A172 (cell line): ENCODE data around the gene MAFF. TPM values are rescaled to one million over a fixed set of nuclear protein-coding genes. Genes with fewer than 3 reads are reported as not detected.
"Not testable (repeated sequence)": the region's sequence is repeated elsewhere in the genome, so short reads cannot be mapped to it uniquely, and the experiment has no call there.

ENCODE experiments used
- DNase-seq: peaks from one replicate; pipeline ENCODE4 v3.0.0-alpha.2; 2015; ENCODE audit warnings: low spot score
- total RNA-seq: library from RNA; depleted of rRNA; stranded (reverse); fragments of >200 nt; shearing (Covaris generic); gene quantifications from 2 replicates; pipeline ENCODE4 v1.2.3, GENCODE V29; 2014; rRNA removed

The MAFF gene
- 4.7 and 9.9 TPM in 2 replicates for total RNA-seq

DNA sequence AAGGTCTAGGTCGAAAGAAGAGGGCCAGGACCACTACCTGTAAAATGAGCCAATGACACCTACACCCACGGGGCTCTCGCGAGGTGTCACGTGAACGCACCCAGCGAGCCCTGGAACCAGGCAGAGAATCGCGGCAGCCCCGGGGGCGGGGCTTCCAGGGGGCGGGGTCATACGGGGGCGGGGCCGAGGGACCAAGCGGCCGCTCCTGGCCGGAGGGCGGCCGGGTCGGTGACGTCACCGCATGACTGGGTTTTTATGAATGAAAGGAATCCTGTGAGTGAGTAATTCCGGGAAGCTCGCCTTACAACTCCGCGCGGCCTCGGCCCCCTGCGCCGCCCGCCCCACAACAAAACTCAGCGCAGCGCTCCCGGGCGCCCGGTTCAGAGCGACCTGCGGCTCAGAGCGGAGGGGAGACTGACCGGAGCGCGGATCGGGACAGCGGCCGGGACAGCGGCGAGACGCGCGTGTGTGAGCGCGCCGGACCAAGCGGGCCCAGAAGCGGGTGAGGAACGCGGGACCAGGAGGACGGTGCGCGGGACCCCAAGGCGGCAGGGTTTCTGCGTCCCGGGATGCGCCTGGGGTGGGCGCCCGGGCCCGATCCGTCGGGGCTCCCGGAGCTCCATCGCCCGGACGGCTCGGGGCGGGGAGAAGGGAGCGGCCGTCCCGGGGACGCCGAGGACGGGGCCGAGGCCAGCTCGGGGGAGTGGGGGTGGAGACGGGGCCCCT is at the start of gene MAFF:
Gene MAFF (plus strand): TSS at position 284 of the 726 bp plus-strand sequence. CDS start 11,860 bp downstream, outside the sequence.
- peak; percentile 85 for DNase-seq

DNA sequence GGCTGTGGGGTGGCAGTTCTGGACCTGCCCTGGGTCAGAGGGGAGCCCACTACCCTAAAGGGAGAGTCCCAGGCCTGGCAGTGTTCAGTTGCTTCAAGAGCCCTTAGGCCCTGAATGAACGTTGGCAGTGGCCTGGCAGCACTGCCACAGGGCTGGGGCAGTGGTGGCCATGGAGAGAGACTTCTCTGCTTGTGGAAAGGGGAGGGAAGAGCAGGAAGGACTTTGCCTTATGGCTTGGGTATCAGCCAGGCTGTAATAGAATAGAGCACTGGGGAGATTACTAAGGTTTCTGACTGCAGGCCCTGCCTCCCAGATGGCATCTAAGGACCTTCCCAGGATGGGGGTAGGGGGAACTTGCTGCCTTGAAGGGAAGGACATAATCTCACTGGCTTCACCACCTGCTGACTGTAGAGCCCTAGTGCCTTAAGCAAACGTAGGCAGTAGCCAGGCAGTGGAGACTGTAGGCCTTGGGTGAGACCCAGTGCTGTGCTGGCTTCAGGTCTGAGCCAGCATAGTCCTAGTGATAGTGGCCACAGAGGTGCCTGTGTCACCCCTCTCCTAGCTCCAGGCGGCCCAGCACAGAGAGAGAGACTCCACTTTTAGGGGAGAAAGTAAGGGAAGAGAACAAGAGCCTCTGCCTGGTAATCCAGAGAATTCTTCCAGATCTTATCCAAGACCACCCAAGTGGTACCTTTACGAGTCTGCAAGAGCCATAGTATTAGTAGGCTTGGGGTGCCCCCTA is 47.8 kb upstream of the MAFF start:
- DNase-seq = no peak

DNA sequence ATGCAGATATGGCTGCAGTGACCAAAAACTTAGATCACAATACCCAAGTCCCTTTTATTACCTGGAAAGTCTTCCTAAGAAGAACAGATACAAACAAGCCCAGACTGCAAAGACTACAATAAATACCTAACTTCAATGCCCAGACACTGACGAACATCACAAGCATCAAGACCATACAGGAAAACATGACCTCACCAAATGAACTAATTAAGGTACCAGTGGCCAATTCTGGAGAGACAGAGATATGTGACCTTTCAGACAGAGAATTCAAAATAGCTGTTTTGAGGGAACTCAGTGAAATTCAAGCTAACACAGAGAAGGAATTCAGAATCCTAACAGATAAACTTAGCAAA is 47.3 kb upstream of the MAFF start:
- not testable (repeated sequence) for DNase-seq

DNA sequence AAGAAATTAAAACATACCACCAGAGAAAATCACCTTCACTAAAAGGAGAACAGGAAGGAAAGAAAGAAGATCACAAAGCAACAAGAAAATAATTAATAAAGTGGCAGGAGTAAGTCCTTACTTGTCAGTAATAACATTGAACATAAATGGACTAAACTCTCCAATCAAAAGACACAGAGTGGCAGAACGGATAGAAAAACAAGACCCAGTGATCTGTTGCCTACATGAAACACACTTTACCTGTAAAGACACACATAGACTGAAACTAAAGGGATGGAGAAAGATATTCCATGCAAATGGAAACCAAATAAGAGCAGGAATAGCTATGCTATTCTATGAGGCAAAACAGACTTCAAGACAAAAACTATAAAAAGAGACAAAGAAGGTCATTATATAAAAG is 46.1 kb upstream of the MAFF start:
- no peak for DNase-seq

DNA sequence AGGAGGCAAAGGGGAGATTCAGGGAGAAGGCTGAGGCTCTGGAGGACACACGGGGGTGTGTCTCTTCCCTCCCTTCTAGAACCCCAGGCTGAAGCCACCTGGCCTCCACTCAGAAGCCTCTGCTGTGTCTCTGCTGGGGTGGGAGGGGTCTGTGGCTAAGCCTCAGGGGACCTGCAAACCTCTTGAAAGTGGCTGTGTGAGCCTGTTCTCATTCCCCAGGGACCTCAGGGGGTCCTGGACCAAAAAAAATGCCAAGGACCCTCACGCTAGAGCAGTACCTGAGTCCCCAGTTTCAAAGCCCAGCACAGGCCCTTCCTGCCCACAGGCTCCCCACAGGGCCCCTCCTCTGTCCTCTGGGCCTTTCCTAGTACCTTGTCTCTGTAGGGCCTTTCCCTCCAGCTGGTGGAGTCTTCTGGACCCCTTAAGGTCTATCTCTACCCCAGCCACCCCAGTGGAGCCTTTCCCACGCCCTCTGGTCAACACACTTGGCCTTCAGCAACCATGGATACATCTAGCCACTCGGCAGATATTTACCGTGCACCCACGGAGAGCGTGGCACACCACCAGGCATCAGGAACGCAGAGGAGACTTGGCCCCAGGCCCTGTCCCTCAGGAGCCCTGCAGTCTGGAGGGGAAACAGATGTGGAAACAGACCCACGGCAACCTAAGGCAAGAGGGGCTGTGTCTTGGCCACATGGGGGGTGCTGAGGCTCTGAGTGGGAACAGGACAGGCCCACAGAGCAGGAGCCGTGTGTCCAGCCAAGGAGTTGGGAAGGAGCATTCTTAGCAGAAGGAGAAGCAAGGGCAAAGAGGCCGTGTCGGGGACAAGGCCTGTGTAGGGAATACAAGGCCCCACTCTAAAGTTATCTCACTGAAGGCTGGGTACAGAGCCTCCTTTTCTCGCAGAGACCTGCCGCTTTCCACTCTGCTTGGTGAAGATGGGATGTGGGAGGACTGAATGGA is 38.6 kb upstream of the MAFF start:
- no peak for DNase-seq

DNA sequence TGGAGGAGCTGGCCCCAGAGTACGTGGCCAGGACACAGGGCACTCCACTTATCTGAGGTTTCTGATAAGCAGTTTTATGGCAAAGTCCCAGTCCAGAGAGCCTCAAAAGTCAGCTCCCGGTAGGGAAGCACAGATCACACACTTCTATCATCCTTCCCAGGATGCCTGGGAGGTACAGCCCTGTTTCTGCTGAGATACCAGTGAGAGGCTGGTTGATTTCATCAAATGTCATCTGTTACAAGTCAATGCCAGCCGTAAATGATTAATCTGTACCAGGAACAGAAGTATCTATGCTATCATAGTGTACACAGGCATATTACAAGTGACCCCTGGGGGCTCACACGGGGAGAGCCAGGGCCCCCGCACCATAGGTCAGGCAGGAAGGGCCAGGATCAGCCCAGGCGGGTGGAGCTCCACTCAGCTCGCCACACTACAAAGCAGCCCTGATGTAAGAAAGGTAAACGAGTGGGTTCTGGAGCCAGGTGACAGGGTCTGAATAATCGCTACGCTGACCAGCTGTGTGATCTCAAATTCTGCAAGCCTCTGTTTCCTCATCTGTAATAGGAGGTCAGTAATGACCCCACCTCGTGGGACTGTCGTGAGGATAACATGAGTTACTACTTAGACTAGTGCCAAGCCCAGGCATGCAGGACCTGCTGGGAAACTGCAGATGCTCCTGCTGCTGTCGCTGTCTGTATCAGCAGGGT is 37.8 kb upstream of the MAFF start:
- no peak for DNase-seq

DNA sequence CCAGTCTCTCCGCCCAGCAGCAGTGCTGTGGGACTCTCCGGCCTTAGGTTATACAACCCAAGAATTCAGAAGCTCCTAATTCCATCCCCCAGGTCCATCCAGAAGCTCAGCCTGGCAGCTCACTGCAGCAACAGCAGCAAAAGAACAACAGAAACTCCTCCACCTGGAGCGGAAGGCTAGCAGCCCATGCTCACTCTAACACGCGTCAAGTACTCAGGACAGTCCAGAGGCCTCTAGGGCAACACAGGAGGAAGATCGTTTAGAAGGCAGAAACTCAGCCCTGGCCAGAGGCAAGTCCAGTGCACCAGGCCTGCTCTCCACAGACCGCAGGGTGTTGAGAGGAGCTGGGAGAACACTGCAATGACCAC is 37.3 kb upstream of the MAFF start:
- DNase-seq = no peak

DNA sequence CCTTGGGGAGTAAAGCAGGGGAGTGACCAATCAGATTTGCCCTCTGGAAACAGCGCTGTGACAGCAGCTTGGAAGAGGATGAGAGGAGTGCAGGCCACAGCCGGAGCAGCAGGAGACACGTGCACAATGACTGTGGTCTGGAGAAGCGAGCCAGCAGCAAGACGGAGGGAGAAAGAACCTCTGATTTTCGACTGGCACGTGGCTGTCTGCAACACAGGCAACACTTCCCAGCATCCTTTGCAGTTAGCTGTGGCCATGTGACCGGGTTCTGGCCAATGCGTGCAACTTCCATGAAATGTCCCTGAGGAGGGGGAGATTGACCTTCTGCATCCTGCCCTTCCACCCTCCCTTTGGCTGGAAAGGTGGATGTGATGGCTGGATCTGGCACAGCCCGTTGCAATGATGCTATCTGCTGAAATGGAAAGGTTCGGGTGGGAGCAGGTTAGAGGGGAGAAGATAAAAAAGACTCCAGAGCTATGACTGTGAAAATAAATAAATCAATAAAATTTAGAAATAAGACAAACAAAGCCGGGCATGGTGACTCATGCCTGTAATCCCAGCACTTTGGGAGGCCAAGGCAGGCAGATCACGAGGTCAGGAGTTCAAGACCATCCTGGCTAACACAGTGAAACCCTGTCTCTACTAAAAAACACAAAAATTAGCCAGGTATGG is 35.7 kb upstream of the MAFF start:
- no peak for DNase-seq

DNA sequence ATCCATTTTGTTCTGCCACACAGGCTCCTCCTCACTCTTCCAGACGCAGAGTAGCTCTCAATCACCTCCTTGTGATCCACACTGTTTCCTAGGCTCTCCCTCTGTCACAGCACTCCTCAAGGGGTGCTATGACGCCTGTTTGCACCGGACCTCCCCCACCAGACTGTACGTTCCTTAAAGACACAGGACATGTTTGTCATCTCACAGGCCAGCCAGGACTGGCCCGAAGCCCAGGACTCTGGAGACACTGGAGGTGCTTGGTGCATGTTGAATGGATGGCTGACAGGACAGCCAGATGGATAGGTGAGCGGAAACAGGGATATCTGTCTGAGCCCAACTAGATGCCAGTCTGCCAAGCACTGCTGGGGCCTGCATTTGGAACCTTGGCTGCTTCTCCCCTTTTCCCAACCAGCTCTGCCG is 33.8 kb upstream of the MAFF start:
- DNase-seq = no peak

DNA sequence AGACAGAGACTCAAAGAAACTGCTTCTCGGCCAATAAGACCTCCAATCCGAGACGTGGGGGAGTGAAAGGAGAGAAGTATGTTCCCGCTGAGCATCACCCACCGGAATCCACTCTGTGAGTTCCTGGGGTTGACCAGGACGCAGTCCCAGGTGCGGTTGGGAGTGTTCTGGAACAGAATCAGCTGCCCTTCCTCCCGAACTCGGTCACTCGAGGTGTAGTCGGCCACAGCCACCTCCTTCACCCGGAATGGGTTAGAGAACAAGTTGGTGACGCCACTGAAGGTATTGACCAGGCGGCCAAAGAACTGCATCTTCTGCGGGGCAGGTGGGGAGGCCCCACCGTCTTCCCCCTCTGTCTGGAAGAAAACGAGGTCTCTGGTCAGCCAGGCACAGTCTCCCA is 32.7 kb upstream of the MAFF start:
- DNase-seq = no peak

DNA sequence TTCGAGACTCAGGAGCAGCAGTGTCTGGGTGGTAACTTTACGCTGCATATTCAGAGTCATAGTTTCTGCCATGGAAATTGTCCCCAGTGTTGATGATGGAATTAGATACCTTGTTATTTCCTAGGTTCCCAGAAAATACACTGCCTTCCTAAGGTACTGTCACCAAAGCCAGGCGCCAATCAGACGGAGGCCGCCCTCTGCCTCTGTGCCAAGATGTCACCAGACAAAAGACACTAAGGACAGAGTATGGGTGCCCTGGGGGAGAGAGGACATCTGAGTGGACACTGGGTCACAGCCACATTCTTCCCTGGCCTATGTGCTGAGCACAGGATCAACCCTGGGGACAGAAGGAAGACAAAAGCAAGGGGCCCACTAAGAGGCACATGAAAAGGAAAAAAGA is 31.3 kb upstream of the MAFF start:
- DNase-seq = no peak

DNA sequence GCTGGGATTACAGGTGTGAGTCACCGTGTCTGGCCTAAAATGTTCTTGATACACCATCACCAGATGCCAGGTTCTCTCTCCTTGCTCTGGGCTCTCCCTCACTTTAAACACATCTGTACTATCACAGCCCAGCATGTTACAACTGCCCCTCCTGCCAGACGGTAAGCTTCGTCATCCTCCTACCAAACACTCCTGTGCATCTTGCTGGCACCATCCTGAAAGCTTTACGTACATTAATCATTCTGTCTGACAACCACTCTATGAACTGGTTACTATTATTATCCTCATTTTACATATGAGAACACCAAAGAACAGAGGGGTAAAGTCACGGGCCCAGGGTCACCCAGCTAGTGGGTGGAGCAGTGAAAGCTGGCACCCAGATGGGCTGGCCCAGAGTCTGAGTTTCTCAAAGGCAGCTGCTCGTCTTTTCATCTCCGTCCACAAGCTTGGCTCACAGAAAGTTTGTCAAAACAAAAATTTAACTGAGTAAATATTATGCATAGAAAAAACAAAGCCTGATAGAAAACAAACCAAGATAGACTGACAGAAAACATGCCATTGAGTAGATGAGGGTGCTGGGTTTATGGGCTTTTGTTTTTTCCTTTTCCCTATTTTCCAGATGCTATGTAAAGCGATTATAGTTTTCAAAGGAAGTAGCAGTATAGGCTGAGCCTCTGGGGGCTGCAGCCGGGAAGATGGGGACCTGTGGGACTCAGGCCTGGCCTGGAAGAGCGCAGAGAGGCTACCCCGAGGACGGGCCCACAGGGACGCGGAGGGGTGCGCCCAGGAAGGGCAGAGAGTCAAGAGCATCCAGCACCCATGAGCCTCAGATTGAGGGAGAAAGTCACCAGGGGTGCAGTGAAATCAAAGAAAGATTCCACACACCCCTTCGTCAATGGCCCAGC is 29.6 kb upstream of the MAFF start:
- DNase-seq = peak; percentile 55

DNA sequence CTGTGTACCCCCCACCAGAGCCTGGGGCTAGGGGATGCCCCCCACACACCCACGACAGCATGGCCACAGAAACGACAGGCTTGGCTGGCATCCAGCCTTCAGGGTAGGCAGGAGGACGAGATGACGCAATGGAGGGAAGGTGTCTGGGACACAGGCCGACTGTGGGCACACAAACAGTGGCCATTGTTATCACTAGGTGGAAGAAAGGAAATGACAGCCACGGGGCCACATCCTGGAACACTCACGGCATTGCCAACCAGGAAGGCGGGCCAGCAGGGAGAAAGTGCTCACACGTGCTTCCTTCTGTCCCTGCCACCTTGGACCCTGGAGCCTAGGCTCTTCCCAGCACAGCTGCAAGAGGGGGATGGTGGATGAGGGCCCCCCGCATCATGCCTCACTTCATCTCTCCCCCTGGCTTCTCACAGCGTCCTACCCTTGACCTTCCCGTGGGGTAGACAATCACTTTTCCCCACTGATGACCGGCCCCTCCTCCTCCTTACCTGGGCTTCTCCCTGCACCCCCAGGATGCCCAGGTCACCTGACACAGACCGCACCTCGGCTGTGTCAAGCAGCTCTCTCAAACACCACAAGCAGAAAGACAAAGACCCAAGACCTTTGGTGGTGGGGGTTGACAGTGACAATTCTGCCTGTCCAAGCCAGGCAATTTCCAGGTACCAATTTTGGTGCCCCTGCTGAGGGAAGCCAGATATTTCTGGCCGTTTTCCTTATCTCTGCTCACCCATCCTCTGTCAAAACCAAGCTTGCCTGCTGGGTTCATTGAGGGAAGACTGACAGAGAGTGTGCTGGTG is 28.8 kb upstream of the MAFF start:
- DNase-seq = peak; percentile 44

DNA sequence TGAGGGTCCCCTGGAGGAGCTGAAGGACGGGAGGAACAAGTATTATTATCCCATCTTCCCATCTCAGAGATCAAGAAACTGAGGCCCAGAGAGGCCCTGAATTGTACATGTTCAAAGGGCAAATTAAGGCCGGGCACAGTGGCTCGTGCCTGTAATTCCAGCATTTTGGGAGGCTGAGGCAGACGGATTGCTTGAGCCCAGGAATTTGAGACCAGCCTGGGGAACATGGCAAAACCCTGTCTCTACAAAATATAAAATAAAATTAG is 28.2 kb upstream of the MAFF start:
- no peak for DNase-seq

DNA sequence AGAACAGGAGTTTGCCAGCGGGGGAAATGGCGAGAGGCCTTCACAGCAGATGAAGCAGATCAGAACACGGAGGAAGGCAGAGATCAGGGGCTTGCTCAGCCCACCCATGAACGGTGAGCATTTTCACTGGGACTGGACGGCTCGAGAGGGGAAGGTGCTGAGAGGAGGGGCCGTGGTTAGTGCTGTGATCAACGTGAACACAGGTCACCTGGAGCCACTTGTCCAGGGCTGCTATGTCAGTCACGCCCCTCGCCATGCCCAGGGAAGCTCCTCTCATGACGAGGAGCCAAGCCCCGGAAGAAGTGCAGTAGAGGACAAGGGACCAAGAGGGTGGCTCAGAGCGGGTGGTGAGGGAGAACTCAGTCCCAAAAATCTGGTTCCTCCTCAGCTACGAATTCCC is 27.2 kb upstream of the MAFF start:
- DNase-seq = no peak

DNA sequence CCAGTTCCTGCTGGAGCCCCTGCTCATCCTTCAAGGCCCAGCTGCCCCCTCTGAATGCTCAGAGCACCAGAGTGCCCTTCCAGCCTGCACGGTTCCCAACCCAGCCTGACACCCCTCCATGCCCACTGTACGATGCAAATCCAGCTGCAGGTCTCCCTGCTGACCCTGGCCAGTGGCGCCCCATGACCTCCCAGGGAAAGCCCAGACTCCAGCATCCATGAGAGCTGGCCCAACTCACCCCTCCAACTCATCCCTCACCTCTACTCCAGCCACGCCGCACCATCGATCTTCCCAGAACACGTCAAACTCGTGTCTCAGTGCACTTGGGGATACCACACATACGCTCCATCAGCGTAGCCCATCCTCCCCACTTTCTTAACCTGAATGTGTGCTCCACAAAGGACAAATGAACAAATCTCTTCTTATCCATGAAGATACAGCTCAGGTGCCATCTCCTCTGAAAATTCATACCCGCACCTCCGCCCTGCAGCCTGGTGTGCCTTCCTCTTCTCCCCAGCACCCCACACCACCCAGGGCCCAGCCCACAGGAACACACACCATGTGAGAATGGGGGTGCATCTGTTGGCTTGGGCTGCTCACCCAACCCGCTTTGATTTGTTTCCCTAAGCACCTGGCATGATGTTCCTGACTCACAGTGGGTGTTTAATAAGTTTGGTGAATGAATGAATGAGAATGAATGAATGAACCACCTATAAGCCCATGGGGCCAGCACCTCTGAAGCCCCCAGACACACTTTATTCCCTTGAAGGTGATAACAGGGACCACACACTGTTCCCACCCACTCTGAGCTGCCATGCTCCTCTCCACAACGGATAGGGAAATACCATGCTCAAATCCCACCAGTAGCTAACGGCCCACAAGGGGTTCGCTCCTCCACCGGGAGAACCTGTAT is 26.3 kb upstream of the MAFF start:
- no peak for DNase-seq

DNA sequence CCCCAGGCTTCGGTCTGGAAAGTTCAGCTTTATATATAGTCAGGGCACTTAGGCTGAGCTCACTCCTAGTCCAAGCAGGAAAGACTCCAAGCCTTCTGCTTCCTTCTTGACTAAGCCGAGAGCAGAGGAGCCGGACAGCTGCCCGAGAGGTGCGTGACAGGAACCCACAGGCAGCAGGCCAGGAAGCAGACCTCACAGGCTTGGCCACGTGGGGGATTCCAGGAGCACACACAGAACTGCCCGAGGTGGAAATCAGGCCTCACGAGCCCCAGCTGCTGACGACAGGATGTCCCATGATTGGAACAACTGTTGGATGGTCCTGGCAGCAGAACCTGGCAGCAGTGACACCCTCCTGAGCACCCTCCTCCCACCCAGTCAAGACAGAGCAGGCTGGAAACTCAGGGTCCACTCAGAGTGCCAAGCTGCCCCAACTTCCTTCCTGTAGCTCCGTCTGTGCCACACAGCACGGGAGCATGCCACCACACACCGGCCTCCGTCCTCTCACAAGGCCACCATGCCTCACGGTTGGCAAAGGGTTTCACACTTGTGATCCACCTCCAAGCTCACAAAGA is 25.5 kb upstream of the MAFF start:
- peak; percentile 10 for DNase-seq

DNA sequence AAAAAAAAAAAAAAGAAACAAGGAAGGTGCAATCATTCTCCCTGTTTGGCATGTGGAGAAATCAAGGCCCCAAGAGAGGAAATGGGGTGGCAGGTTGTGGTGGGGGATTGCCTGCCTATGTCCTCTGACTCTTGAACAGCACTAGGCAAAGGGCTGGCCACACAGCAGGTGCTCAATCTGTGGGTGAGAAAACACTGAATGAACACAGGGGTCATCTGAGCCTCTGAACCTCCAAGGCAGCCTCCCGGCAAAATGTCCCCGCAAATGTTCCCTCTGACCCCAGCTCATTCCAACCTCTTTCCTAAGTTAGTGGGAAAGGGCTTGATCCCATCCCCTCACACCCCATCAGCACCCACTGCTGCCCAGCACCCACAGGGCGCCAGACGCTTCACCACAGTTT is 24.8 kb upstream of the MAFF start:
- no peak for DNase-seq
